Heart left ventricle (tissue), 13 donors: Measurements from ENCODE around the gene AGA.

Experiments used
- CTCF ChIP-seq, 12 donors: fragments of 200-600 bp; sonication (generic) in 4 of 12; IDR thresholded peaks; one replicate each; pipeline versions ENCODE4 v1.5.0 to v1.8.0; 2018 to 2022; ENCODE audit warnings: antibody characterized with exemption in 12 of 12, mild to moderate bottlenecking in 5 of 12
- POLR2A ChIP-seq, 2 donors: fragments of 450-650 bp; IDR thresholded peaks; one replicate each; pipeline ENCODE4 v1.6.1; 2017; ENCODE audit warnings: antibody characterized with exemption in 2 of 2, mild to moderate bottlenecking in 2 of 2, moderate library complexity in 2 of 2
- donor health status: ischemic (EF 13 %, LVEDD 7.1; RV severe dilation, severe dysfunction).
- donor health status: DM: no; HTN: yes; CAD: no.
- donor health status: DM: no; HTN: no; CAD: no.
- donor health status: ischemic (EF 25% LVEDD 6.9; RV normal size, moderate dysfunction).
- donor health status: ischemic (EF 25% LVEDD 5.7; RV mildly dilated, moderate dysfunction).
- donor health status: ischemic (EF 35%, LVEDD 5.7; RV mildly dilated, moderate dysfunction).
- donor health status: nonischemic (EF 11% LVEDD 7.7; RV severe dilation, severe dysfunction).
- donor health status: DM: yes; HTN: yes; CAD: no.
- donor health status: PGD.
- donor health status: ischemic (EF 29% LVEDD 5.4; RV normal size, mild dysfunction).
- donor health status: nonischemic (EF 23%, LVEDD 6.1; RV moderate dilation, normal function).

DNA sequence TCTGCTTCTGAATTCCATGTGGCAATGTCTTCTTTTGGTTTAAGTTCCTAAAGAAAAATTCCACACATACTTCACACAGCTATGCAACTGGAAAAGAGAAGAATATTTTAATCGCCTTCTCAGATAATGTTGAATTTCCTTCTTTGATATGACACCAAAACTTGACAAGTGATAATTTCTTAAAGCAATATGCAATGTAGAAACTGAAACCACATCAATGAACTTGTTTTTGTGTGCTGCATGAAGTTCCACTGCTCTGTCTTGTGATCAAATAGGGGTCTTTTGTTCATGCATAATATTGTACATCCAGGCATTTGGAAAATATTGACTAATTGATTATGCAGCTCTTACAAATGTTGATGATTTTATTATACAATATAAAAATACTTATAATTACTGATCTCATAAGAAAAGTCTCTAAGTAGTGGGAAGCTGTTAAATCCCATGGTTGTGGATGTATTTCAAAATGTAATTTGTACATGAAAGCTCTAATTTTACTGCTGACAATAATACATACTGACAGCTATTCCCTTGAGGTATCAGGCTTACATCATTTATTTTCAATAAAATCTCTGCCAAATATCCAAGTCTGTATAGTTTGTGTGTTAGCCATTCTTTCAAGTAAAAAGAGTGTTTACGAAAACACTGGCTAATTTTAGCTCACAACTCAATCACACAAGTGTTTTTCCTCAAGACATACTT lies 56.5 kb downstream of the AGA start:
- TF ChIP-seq CTCF (IDR thresholded peaks at IDR 0.05) (no peak), POLR2A (IDR thresholded peaks at IDR 0.05) (no peak)
